NCI-H82 treated with DMSO at 0.1 percent for 48 hours (cell line): ENCODE data around the gene SERPINB11.
"Not testable (repeated sequence)": the region's sequence is repeated elsewhere in the genome, so short reads cannot be mapped to it uniquely, and the experiment has no call there.

Experiments
- DNase-seq: peaks from one replicate; lab custom pipeline; 2025; ENCODE audit not compliant: unreplicated experiment; lab: John Stamatoyannopoulos, UW

SERPINB11 gene, protein sequence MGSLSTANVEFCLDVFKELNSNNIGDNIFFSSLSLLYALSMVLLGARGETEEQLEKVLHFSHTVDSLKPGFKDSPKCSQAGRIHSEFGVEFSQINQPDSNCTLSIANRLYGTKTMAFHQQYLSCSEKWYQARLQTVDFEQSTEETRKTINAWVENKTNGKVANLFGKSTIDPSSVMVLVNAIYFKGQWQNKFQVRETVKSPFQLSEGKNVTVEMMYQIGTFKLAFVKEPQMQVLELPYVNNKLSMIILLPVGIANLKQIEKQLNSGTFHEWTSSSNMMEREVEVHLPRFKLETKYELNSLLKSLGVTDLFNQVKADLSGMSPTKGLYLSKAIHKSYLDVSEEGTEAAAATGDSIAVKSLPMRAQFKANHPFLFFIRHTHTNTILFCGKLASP

DNA sequence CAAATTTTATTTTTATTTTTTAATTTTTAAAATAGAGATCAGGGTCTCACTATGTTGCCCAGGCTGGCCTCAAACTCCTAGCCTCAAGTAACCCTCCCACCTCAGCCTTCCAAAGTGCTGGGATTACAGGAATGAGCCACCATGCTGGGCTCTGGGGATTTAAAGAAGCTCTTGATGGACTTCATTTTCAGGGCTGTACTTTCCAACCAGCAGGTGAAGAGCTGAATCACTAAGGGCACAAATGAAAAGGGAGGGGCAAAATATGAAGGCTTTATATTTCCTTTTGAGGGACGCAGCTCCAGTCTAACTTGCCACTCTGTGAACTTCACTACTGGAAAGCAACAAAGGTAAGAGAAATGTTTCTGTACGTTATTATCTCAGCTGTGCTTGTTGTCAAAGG is at the start of gene SERPINB11:
TSS of gene SERPINB11 (plus strand) at position 301 of the 400 bp plus-strand sequence. CDS start 7,234 bp downstream, outside the sequence.
- no peak for DNase-seq

GRCh38 chr18:63658920-63659319 is 43.8 kb upstream of the SERPINB11 start:
- not testable (repeated sequence) for DNase-seq

DNA sequence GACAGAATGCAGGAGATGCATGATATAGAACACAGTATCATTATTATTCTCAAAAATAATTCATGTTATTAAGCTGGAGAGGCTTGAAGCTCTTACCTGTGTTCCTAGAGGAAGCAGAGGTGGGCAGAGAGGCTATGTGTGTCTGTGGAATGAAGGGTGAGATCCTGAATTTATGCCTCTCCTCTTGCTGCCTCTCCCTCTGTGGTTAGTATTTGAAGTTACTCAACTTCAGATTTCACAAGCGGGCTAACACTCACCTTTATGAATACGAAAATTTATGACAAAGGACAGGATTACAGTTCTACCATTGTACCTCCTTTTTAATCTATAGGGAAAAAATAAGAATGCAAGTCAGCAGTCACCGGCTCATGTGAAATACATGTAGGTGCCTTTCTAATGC is 41.0 kb upstream of the SERPINB11 start, which contains the start of gene SERPINB3:
TSS of gene SERPINB3 (minus strand) at position 144 of the 400 bp plus-strand sequence. CDS start 677 bp downstream, outside the sequence.
- DNase-seq, result not testable (repeated sequence)

DNA sequence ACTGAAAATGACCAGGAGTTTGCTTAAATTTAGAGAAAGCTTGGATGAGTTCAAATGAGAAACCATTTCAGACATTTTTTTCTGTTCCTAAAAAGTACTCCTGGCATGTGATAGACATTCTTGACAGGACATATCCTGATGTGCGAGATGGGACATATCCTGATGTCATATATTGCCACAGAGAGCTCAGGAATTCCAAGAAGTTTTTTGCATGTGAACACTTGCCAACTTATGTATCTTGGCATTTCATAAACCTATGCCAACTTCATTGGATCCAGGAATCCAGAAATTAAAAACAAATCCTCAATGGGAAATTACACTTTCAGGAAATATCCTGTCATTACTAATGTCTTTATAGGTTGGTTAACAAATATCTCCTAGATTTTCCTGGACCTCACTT is 38.2 kb upstream of the SERPINB11 start:
- no peak for DNase-seq

GRCh38 chr18:63676526-63677323 is 26.0 kb upstream of the SERPINB11 start:
- DNase-seq, result no peak

DNA sequence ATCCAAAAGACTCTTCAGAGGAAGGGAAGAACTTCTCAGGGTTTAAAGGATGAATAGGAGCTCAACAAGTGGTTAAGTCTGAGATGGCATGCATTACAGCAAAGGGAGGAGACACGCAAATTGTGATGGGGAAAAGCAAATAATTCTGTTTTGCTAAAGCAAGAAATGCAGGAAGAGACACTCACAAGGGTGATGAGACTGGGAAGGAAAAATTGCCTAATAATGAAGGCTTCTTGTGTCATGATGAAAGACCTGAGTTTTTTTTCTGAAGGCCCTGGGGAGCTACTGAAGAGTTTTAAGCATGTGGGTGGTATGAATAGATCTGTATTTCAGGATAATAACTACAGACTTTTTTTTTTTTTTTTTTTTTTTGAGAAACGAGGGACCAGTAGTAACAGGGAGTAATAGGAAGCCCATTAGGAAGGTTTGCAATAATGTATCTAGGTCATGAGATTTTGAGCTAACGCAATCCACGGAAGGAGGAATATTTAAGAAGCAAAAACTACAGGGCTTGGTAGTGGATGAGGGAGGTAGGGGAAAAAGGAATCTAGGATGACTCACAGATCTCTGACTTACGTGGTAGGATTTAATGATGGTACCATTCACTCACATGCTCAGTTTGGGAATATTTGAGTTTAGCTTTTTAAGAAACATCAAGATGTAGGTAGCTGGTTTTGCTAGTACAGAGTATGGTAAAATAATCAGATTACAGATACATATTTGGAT is 25.1 kb upstream of the SERPINB11 start:
- no peak for DNase-seq

DNA sequence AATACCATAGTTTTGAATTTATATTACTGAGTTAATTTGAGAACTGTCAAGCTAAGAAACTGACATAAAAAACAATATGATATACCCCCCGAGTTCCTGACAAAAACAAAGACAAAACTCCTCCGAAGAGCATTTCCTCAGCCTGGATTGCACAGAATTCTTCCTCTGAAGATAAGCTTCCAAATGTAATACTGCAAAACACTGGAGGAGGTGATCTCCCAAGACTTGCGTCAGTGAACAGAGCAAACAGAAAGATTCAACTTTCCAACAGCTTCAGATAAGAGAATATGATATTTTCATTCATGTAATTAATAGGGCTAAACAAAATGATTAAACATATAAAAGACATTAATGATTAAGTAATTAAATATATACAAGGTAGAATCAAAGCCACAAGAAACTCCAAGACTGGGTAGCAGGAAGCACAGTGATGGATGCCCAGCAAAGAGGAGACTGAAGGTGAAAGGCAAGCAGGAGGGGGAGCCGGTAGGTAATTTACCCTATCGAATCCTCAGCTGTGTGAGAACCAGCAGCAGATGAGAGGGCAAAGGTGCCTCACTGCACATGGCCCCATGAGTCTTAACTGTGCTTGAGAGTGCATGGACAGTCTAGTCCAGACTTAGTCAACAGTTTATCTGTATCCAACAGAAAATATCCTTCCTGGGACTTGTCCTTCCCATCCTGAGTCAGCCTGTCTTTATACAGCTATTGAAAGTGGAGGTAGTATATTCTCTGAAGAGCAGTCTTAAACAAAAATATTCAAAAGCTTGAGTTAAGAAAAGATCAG is 22.7 kb upstream of the SERPINB11 start:
- no peak for DNase-seq

DNA sequence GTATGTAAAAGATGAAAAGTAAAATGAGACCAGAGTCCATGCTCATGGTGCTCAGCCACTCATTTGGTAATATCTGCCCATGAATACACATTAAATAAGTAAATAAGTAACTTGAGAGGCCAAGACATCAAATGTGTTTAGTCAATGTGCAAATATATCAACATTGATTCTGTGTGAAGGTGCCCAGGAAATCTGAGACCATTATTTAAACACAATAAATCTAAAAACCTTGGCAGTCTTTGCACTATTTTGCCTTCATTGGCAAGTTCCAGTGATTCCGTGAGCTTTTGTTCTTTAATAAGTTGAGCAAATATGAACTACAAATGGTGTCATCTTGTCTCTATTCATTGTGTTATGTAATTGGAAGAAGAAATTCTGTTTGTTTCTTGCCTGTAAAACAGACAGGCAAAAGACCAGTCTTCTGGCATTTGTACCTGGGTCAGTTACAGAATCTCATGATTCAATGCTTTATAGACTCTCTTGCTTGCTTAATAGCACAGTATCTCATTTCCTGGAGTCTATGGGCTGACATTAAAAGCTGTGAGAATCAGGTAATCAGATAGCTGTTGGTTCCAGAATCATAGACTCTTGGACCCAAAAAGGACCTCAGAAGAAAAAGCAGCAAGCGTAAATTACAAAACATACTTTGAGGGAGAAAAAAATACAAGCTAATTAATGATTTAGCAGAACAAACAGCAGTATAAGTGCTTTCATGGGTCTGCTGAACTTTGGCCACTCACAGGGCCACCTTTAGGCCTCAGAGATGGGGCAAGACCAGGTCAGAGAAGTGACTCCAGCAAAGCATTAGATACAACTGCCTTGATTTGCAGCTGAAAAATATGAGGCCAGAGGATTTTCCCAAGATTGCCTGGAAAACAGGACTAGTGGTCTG is 21.1 kb upstream of the SERPINB11 start:
- no peak for DNase-seq

- no peak for DNase-seq
These were observed 19.6 kb upstream of the SERPINB11 start for GRCh38 chr18:63683152-63683551.

DNA sequence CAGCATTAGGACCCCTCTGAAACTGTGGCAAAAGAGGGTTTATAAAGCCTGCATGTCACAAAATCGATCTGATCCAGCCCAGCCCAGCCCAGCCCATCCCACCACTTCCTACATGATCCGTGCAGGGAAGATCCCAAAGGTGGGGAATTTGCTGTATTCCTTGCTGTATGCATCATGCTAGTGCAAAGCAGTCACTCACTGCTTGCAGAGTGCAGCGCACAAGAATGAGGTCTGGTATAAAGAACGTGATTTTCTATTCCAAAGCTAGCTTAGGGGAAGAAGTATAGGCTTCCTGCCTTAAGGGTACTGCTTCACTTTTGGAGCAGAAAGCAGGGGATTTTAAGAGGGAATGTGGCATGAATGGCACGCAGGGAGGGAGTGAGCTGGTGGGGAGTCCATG is 18.9 kb upstream of the SERPINB11 start:
- no peak for DNase-seq

DNA sequence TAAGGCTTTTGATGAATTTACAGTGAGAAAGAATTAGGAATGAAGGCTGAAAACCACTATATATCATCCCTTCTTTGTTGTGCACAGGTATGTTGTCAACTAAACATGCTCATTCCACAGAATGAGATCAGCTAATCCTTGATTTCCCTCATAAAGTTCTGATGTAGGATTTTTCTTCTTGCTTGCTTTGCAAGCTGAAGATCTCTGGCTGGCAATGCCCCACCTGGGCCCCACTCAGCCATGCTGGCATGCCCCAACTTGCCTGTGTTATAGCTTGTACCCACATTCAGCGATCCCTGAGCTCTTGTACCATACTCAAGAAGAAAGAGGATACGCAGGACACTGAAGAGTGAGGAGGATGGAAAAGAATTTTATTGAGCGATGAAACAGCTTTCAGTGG is 18.0 kb upstream of the SERPINB11 start:
- no peak for DNase-seq

DNA sequence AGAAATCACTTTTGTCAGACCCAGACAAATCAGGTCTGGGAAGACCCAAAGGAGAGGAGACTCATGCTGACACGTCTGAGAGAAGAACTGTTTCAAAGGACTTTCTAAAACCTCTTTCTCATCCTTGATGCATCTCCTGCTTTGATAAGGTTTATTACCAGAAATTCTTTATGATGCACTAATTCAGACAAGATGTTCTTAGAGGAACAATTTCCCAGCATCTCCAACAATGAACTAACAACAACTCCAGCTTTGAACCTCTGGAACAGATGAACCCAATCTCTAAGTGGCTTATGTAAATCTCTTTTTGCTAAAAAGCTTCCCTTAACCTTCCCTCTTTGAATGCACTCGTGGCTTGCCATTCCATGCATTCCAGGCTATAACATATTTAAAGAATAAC is 15.9 kb upstream of the SERPINB11 start:
- no peak for DNase-seq

- no peak for DNase-seq
These were observed 13.7 kb upstream of the SERPINB11 start for GRCh38 chr18:63689064-63689463.

GRCh38 chr18:63697097-63697660 is 5.6 kb upstream of the SERPINB11 start:
- DNase-seq, result no peak

GRCh38 chr18:63700501-63700900 is 2.3 kb upstream of the SERPINB11 start:
- no peak for DNase-seq

- DNase-seq, result no peak
These were observed 808 bp upstream of the SERPINB11 start for GRCh38 chr18:63701952-63702351.

- DNase-seq, result no peak
These were observed 2.6 kb downstream of the SERPINB11 start for GRCh38 chr18:63705401-63705800.

DNA sequence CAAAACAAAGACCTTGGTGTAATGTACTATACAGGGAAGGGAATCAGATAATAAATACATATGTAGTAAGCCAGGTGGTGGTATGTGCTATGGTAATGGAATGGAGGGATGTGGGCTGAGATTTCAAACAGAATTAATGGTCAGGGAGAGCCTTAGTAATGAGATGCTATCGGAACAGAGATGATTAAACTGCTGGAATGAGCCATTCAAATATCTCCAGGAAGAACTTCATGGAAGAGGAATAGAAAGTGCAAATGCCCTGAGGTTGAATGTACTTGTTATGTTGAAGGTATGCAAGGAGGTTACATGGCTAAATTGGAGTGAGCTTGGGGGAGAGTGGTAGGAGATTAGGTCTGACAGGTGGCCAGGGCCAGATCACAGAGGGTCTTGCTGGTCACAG is 5.1 kb downstream of the SERPINB11 start:
- no peak for DNase-seq

DNA sequence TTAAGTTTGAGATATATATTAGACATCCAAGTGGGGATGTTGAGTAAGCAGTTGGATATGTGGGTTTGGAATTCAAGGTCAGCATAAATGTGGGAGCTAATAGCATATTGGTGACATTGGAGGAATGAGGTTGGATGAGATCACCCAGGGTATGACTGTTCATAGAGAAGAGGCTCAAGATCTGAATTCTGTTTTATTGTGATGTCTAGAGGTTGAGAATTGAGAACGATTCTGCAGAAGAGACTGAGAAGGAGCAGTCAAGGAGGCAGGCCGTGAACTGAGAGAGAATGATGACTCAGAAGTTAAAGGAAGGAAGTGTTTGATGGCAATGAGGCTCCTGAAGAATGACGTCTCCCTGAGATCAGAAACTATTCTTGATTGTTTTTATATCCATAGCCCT is 5.9 kb downstream of the SERPINB11 start:
- DNase-seq, result no peak
